PC-9 (cell line): ENCODE measurements around the gene PEAK3. TPM values are rescaled to one million over a fixed set of nuclear protein-coding genes. Genes with fewer than 3 reads are reported as not detected.

Experiments
- BruUV-seq: library from RNA; stranded (reverse); fragments of 400-500 nt; replicated peaks from 2 replicates; lab custom pipeline; 2021; lab: Mats Ljungman, UMichigan
- CTCF ChIA-PET: fragments of 300-600 bp; sonication (Branson Sonifier 250); formaldehyde crosslinking; loops from one replicate; lab custom pipeline; 2022; ENCODE audit warnings: antibody characterized with exemption; lab: Charles Lee
- POLR2A ChIA-PET: fragments of 300-600 bp; sonication (Branson Sonifier 250); formaldehyde crosslinking; loops from one replicate; lab custom pipeline; 2022; ENCODE audit warnings: antibody characterized with exemption; ENCODE audit not compliant: unreplicated experiment; lab: Charles Lee
- DNase-seq, 2 experiments: peaks; one replicate each; pipeline versions ENCODE4 v3.0.0 to v3.0.0-alpha.2; 2015 to 2022; ENCODE audit warnings: mixed read lengths in 1 of 2
- H2AFZ ChIP-seq: fragments of 200-600 bp; sonication (generic); 2 replicates; pipeline ENCODE4 v1.8.1; 2017; ENCODE audit warnings: antibody characterized with exemption
- H3F3A ChIP-seq: fragments of 200-600 bp; sonication (generic); 2 replicates; pipeline ENCODE4 v1.8.1; 2017; ENCODE audit warnings: antibody characterized with exemption, mild to moderate bottlenecking, low read depth; ENCODE audit not compliant: insufficient read depth
- H3K27ac ChIP-seq: fragments of 200-600 bp; sonication (generic); 2 replicates; pipeline ENCODE4 v1.6.1; 2016; ENCODE audit warnings: mixed run types
- H3K27me3 ChIP-seq: fragments of 200-600 bp; sonication (generic); 2 replicates; pipeline ENCODE4 v1.6.1; 2016; ENCODE audit warnings: low read depth, mixed run types; ENCODE audit not compliant: insufficient read depth
- H3K36me3 ChIP-seq: fragments of 200-600 bp; sonication (generic); 2 replicates; pipeline ENCODE4 v1.6.1; 2016; ENCODE audit warnings: low read depth, mixed run types
- H3K4me1 ChIP-seq: fragments of 200-600 bp; sonication (generic); replicated peaks from 2 replicates; pipeline ENCODE4 v1.6.1; 2016; ENCODE audit warnings: mixed run types; ENCODE audit not compliant: insufficient read depth
- H3K4me2 ChIP-seq: fragments of 200-600 bp; sonication (generic); 2 replicates; pipeline ENCODE4 v1.6.1; 2017; ENCODE audit warnings: mixed run types
- H3K4me3 ChIP-seq: fragments of 200-600 bp; sonication (generic); 2 replicates; pipeline ENCODE4 v1.6.1; 2016; ENCODE audit warnings: mixed run types
- H3K79me2 ChIP-seq: fragments of 200-600 bp; sonication (generic); 2 replicates; pipeline ENCODE4 v1.6.1; 2017; ENCODE audit warnings: low read depth, mixed run types
- H3K9me2 ChIP-seq: fragments of 200-600 bp; sonication (generic); 2 replicates; pipeline ENCODE4 v1.8.1; 2017; ENCODE audit warnings: mild to moderate bottlenecking; ENCODE audit not compliant: insufficient read depth
- H3K9me3 ChIP-seq: fragments of 200-600 bp; sonication (generic); 2 replicates; pipeline ENCODE4 v1.8.1; 2016; ENCODE audit warnings: low read depth; ENCODE audit not compliant: insufficient read depth
- H4K20me1 ChIP-seq: fragments of 200-600 bp; sonication (generic); 2 replicates; pipeline ENCODE4 v1.8.1; 2017; ENCODE audit not compliant: insufficient read depth
- EZH2 ChIP-seq: fragments of 200-600 bp; sonication (generic); IDR thresholded peaks from 2 replicates; pipeline ENCODE4 v1.8.0; 2017; ENCODE audit warnings: antibody characterized with exemption, low read depth
- intact Hi-C: fragments of 100-400 bp; cut with micrococcal nuclease; formaldehyde crosslinking; loops from one replicate; pipeline ENCODE4 v1.10.0; 2022; ENCODE audit not compliant: unreplicated experiment
- total RNA-seq: library from RNA; stranded (reverse); gene quantifications from 2 replicates; pipeline ENCODE4 v1.2.3, GENCODE V29; 2021
- TF ChIP-seq, protein P1 (sequence below): fragments of 200-600 bp; sonication (generic); conservative IDR thresholded peaks from 2 replicates; pipeline ENCODE4 v1.6.1; 2017; ENCODE audit warnings: mixed run types, antibody characterized with exemption, mild to moderate bottlenecking, moderate library complexity

The PEAK3 gene
- total RNA-seq, 1 experiment from 2014 or later = not detected

- Histone ChIP-seq H3K9me3 (no peaks in the 10 kb centered on the region), H2AFZ (no peak overlapping the region), H3K4me3 (no peak overlapping the region), H3K36me3 (peaks cover 6% of the 10 kb centered on the region; the same call in 1 of the 2 replicates), H3K9me2 (no peaks in the 10 kb centered on the region), H3K4me2 (no peak overlapping the region), H3K27me3 (no peaks in the 10 kb centered on the region), H3K79me2 (peaks cover 36% of the 10 kb centered on the region), H4K20me1 (peaks cover 37% of the 10 kb centered on the region), H3K27ac (no peak overlapping the region), H3F3A (peaks cover 32% of the 10 kb centered on the region), H3K4me1 (peaks cover 15% of the 10 kb centered on the region; the same call in 1 of the 2 replicates)
- no peak for DNase-seq
- intact Hi-C loops = no loop called here
- BruUV-seq = no TSS peak
- ChIA-PET CTCF (no interaction called here), POLR2A (interaction anchor here (0.7 kb wide), 1 partner anchor 40 kb away, joined by 4 read pairs; no protein-coding TSS in a partner anchor)
- TF ChIP-seq EZH2 = no peak
Observed at GRCh38 chr19:2275588-2276428, 6.2 kb downstream of the PEAK3 start.

DNA sequence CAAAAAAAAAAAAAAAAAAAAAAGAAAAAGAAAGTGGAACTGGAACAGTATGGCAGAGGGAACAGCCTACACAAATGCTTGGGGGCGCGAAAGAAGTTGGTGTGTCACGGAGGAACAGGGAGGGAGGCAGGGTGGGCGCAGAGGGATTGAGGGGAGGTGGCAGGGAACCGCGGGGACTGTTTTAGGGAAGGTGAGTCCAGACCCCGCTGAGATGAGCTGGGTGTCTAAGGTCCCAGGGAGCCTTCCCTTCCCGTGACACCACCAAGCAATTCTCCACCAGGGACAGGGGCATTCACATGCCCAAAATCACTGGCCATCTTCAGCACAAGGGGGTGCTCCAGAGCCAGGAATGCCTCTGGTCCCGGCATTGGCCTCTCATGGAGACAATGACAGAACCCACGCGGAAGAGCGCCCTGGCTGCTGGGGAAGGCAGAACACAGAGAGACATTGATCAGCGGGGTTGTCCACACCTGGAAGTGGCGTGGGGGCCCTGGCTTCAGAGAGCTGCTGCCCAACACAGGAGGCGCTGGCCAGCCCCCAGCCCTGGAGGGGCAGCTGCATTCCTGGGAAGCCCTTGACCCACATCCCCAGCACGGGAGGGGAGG lies 6.9 kb downstream of the PEAK3 start:
- Histone ChIP-seq H3K4me2 (no peak overlapping the region), H4K20me1 (peaks cover 37% of the 10 kb centered on the region), H3F3A (peaks cover 32% of the 10 kb centered on the region), H3K27ac (no peak overlapping the region), H2AFZ (no peak overlapping the region), H3K27me3 (no peaks in the 10 kb centered on the region), H3K79me2 (peaks cover 43% of the 10 kb centered on the region), H3K9me2 (no peaks in the 10 kb centered on the region), H3K4me1 (peaks cover 15% of the 10 kb centered on the region; the same call in 1 of the 2 replicates), H3K4me3 (no peak overlapping the region), H3K36me3 (peaks cover 6% of the 10 kb centered on the region; the same call in 1 of the 2 replicates), H3K9me3 (no peaks in the 10 kb centered on the region)
- POLR2A ChIA-PET = interaction anchor here (0.6 to 0.7 kb wide), 2 partner anchors 7 to 41 kb away, joined by 4 to 6 read pairs; no protein-coding TSS in a partner anchor
- BruUV-seq = no TSS peak
- TF ChIP-seq EZH2 = no peak
- TF ChIP-seq, protein P1, sequence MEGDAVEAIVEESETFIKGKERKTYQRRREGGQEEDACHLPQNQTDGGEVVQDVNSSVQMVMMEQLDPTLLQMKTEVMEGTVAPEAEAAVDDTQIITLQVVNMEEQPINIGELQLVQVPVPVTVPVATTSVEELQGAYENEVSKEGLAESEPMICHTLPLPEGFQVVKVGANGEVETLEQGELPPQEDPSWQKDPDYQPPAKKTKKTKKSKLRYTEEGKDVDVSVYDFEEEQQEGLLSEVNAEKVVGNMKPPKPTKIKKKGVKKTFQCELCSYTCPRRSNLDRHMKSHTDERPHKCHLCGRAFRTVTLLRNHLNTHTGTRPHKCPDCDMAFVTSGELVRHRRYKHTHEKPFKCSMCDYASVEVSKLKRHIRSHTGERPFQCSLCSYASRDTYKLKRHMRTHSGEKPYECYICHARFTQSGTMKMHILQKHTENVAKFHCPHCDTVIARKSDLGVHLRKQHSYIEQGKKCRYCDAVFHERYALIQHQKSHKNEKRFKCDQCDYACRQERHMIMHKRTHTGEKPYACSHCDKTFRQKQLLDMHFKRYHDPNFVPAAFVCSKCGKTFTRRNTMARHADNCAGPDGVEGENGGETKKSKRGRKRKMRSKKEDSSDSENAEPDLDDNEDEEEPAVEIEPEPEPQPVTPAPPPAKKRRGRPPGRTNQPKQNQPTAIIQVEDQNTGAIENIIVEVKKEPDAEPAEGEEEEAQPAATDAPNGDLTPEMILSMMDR = peak; percentile 49
- DNase-seq = no peak
- CTCF ChIA-PET = no interaction called here
- intact Hi-C loops = no loop called here

DNA sequence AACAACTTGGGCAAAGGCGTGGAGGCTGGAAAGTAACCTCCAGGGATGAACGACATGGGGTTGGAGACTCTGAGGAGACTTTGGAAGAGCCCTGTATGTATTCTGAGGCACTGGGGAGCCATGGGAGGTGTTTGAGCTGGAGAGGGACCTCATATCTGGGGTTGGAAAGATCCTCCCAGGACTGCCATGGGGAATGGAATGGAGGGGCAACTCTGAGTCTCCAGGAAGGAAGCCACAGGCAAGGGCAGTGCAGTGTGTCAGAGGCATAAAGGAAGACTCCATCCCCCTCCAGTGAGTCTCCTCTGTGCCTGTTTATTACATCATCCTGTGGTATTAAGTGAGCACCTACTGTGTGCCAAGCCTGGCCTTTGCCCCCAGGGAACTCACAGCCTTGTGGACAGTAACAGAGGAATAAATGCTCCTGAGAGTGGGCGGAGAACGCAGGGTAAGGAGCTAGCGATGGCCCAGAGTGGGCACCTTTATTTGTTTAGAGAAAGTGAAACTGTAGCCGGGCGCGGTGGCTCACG lies 7.7 kb downstream of the PEAK3 start:
- H3K9me2 ChIP-seq = no peaks in the 10 kb centered on the region
- TF ChIP-seq, protein P1 = no peak
- TF ChIP-seq EZH2 = no peak
- H3F3A ChIP-seq = peaks cover 32% of the 10 kb centered on the region
- H3K27ac ChIP-seq = no peak overlapping the region
- no peak for DNase-seq
- ChIA-PET POLR2A (interaction anchor here (0.6 kb wide), 1 partner anchor 8 kb away, joined by 6 read pairs; no protein-coding TSS in a partner anchor), CTCF (no interaction called here)
- peaks cover 50% of the 10 kb centered on the region for H3K79me2 ChIP-seq
- intact Hi-C loops = no loop called here
- peak overlapping the region; percentile 87; the same call in 1 of the 2 replicates for H3K4me2 ChIP-seq
- H3K4me3 ChIP-seq = peak overlapping the region; percentile 50; the same call in 1 of the 2 replicates
- H3K27me3 ChIP-seq = no peaks in the 10 kb centered on the region
- H3K4me1 ChIP-seq = peaks cover 15% of the 10 kb centered on the region; the same call in 1 of the 2 replicates
- peaks cover 37% of the 10 kb centered on the region for H4K20me1 ChIP-seq
- peaks cover 6% of the 10 kb centered on the region; the same call in 1 of the 2 replicates for H3K36me3 ChIP-seq
- BruUV-seq = no TSS peak
- no peaks in the 10 kb centered on the region for H3K9me3 ChIP-seq
- no peak overlapping the region for H2AFZ ChIP-seq
